HepG2 (cell line): Measurements from ENCODE around the gene LRIG3.

Experiments used
- KDM1A ChIP-seq: IDR thresholded peaks from 2 replicates; pipeline ENCODE4 v1.6.1; 2016; ENCODE audit warnings: missing compliant biosample characterization
- SAP130 ChIP-seq: IDR thresholded peaks from 2 replicates; pipeline ENCODE4 v1.6.1; 2016; ENCODE audit warnings: low read depth
- TF ChIP-seq, protein P1 (sequence below): sonication (generic); formaldehyde crosslinking; IDR thresholded peaks from 2 replicates; pipeline ENCODE4 v1.4.0; 2020; ENCODE audit warnings: missing genetic modification reagents
- TF ChIP-seq, protein P2 (sequence below): sonication (generic); formaldehyde crosslinking; IDR thresholded peaks from 2 replicates; pipeline ENCODE4 v1.4.0; 2020; ENCODE audit warnings: missing genetic modification reagents

DNA sequence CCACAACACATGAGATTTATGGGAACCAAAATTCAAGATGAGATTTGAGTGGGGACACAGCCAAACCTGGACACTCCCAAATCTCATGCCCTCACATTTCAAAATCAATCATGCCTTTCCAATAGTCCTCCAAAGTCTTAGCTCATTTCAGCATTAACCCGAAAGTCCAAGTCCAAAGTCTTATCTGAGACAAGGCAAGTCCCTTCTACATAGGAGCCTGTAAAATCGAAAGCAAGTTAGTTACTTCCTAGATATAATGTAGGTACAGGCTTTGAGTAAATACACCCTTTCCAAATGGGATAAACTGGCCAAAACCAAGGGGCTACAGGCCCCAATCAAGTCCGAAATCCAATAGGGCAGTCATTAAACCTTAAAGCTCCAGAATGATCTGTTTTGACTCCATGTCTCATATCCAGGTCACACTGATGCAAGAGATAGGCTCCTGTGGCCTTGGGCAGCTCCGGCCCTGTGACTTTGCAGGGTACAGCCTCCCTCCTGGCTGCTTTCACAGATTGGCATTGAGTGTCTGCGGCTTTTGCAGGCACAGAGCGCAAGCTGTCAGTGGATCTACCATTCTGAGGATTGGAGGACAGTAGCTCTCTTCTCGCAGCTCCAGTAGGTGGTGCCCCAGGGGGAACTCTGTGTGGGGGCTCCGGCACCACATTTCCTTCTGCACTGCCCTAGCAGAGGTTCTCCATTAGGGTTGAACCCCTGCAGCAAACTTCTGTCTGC is 60.1 kb downstream of the LRIG3 start:
- TF ChIP-seq, protein P1, sequence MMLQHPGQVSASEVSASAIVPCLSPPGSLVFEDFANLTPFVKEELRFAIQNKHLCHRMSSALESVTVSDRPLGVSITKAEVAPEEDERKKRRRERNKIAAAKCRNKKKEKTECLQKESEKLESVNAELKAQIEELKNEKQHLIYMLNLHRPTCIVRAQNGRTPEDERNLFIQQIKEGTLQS, result no peak
- TF ChIP-seq SAP130 (CRISPR knock-in tag) (no peak), KDM1A (no peak)
- TF ChIP-seq, protein P2, sequence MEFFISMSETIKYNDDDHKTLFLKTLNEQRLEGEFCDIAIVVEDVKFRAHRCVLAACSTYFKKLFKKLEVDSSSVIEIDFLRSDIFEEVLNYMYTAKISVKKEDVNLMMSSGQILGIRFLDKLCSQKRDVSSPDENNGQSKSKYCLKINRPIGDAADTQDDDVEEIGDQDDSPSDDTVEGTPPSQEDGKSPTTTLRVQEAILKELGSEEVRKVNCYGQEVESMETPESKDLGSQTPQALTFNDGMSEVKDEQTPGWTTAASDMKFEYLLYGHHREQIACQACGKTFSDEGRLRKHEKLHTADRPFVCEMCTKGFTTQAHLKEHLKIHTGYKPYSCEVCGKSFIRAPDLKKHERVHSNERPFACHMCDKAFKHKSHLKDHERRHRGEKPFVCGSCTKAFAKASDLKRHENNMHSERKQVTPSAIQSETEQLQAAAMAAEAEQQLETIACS (CRISPR knock-in tag), result no peak
